PC-3 (cell line): ENCODE results near the gene GPC6. TPM values are rescaled to one million over a fixed set of nuclear protein-coding genes. Genes with fewer than 3 reads are reported as not detected.

ENCODE experiments used
- ATAC-seq: fragments of 200-7000 bp; cut with Tn5 transposase; 2 replicates; pipeline ENCODE4 v1.9.1; 2020; ENCODE audit warnings: mild to moderate bottlenecking, moderate library complexity
- BruUV-seq: library from RNA; stranded (reverse); fragments of 400-500 nt; replicated peaks from 2 replicates; lab custom pipeline; 2021; lab: Mats Ljungman, UMichigan
- CTCF ChIA-PET: fragments of 300-600 bp; sonication (Branson Sonifier 250); formaldehyde crosslinking; loops from one replicate; lab custom pipeline; 2022; ENCODE audit warnings: antibody characterized with exemption; lab: Charles Lee
- POLR2A ChIA-PET: fragments of 300-600 bp; sonication (Branson Sonifier 250); formaldehyde crosslinking; loops from one replicate; lab custom pipeline; 2022; ENCODE audit warnings: antibody characterized with exemption; ENCODE audit not compliant: unreplicated experiment; lab: Charles Lee
- DNase-seq: peaks from one replicate; pipeline ENCODE4 v3.0.0-alpha.2; 2015
- H2AFZ ChIP-seq: fragments of 300-600 bp; sonication (generic); 2 replicates; pipeline ENCODE4 v1.6.0; 2016; ENCODE audit warnings: antibody characterized with exemption, low read length
- H3F3A ChIP-seq: fragments of 300-600 bp; sonication (generic); one replicate; pipeline ENCODE4 v1.6.0; 2017; ENCODE audit warnings: antibody characterized with exemption, low read length, control low read depth, mild to moderate bottlenecking; ENCODE audit not compliant: unreplicated experiment
- H3K27ac ChIP-seq: fragments of 300-600 bp; sonication (generic); 2 replicates; pipeline ENCODE4 v1.5.1; 2016; ENCODE audit warnings: mild to moderate bottlenecking, low read length
- H3K27me3 ChIP-seq: fragments of 300-600 bp; sonication (generic); 2 replicates; pipeline ENCODE4 v1.6.1; 2016; ENCODE audit warnings: low read length, mixed read lengths
- H3K36me3 ChIP-seq: fragments of 300-600 bp; sonication (generic); 2 replicates; pipeline ENCODE4 v1.6.1; 2016; ENCODE audit warnings: low read depth, mixed run types, low read length, mixed read lengths
- H3K4me1 ChIP-seq: fragments of 300-600 bp; sonication (generic); 2 replicates; pipeline ENCODE4 v1.5.1; 2016; ENCODE audit warnings: low read length; ENCODE audit not compliant: insufficient read depth
- H3K4me2 ChIP-seq: fragments of 300-600 bp; sonication (generic); 2 replicates; pipeline ENCODE4 v1.6.0; 2016; ENCODE audit warnings: low read length
- H3K4me3 ChIP-seq: fragments of 300-600 bp; sonication (generic); 2 replicates; pipeline ENCODE4 v1.5.1; 2016; ENCODE audit warnings: mild to moderate bottlenecking, low read length, mixed read lengths
- H3K79me2 ChIP-seq: fragments of 300-600 bp; sonication (generic); 2 replicates; pipeline ENCODE4 v1.6.1; 2017; ENCODE audit warnings: low read length, mixed read lengths
- H3K9ac ChIP-seq: fragments of 300-600 bp; sonication (generic); 2 replicates; pipeline ENCODE4 v1.6.0; 2016; ENCODE audit warnings: mild to moderate bottlenecking, low read length
- H3K9me2 ChIP-seq: fragments of 300-600 bp; sonication (generic); replicated peaks from 2 replicates; pipeline ENCODE4 v1.6.1; 2016; ENCODE audit warnings: mixed run types, low read length, mixed read lengths
- H3K9me3 ChIP-seq: fragments of 300-600 bp; sonication (generic); 2 replicates; pipeline ENCODE4 v1.6.1; 2016; ENCODE audit warnings: low read length, mixed read lengths
- H4K20me1 ChIP-seq: fragments of 300-600 bp; sonication (generic); 2 replicates; pipeline ENCODE4 v1.6.1; 2016; ENCODE audit warnings: low read length, mixed read lengths
- EZH2 ChIP-seq: fragments of 300-600 bp; sonication (generic); IDR thresholded peaks from one replicate; pipeline ENCODE4 v1.6.1; 2017; ENCODE audit warnings: antibody characterized with exemption, mild to moderate bottlenecking, low read length; ENCODE audit not compliant: unreplicated experiment
- EZH2phosphoT487 ChIP-seq: fragments of 300-600 bp; sonication (generic); IDR thresholded peaks from 2 replicates; pipeline ENCODE4 v1.6.1; 2018; ENCODE audit warnings: mild to moderate bottlenecking, antibody characterized with exemption, low read length, borderline replicate concordance
- intact Hi-C: fragments of 100-400 bp; cut with micrococcal nuclease; formaldehyde crosslinking; loops from 2 replicates; pipeline ENCODE4 v1.9.0; 2023
- total RNA-seq: library from RNA; depleted of rRNA; stranded (reverse); fragments of >200 nt; gene quantifications from 2 replicates; pipeline ENCODE4 v1.2.3, GENCODE V29; 2014
- TF ChIP-seq, protein P1 (sequence below): fragments of 300-600 bp; sonication (generic); conservative IDR thresholded peaks from 2 replicates; pipeline ENCODE4 v1.5.1; 2017; ENCODE audit warnings: antibody characterized with exemption, low read depth, mild to moderate bottlenecking, low read length

The GPC6 gene
- total RNA-seq, 1 experiment from 2014 or later = 3.5 TPM

DNA sequence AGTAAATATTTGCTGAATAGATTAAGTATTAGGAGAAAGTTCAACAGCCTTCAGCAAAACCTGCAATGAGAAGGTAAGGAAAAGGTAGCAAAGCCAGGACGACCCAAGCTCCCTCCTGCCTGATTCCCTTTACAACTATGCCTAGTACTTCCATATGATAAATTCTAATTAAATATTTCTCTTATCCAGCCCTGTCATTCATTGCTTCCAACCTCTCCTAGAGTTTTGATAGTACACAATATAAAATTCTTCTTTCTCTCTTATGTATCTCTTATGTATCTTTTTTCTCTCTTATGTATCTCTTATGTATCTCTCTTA is 1065.7 kb downstream of the GPC6 start:
- Histone ChIP-seq H3K9me3 (no peaks in the 10 kb centered on the region), H3K36me3 (no peaks in the 10 kb centered on the region), H3K4me3 (no peak overlapping the region), H2AFZ (no peak overlapping the region), H3K4me1 (no peaks in the 10 kb centered on the region), H3K9me2 (no peaks in the 10 kb centered on the region), H3F3A (no peaks in the 10 kb centered on the region), H4K20me1 (no peaks in the 10 kb centered on the region), H3K27me3 (no peaks in the 10 kb centered on the region), H3K79me2 (no peaks in the 10 kb centered on the region), H3K27ac (no peak overlapping the region), H3K4me2 (no peak overlapping the region), H3K9ac (no peak overlapping the region)
- ATAC-seq (no peak), DNase-seq (no peak)
- ChIA-PET POLR2A (no interaction called here), CTCF (no interaction called here)
- intact Hi-C loops = no loop called here
- TF ChIP-seq, protein P1, sequence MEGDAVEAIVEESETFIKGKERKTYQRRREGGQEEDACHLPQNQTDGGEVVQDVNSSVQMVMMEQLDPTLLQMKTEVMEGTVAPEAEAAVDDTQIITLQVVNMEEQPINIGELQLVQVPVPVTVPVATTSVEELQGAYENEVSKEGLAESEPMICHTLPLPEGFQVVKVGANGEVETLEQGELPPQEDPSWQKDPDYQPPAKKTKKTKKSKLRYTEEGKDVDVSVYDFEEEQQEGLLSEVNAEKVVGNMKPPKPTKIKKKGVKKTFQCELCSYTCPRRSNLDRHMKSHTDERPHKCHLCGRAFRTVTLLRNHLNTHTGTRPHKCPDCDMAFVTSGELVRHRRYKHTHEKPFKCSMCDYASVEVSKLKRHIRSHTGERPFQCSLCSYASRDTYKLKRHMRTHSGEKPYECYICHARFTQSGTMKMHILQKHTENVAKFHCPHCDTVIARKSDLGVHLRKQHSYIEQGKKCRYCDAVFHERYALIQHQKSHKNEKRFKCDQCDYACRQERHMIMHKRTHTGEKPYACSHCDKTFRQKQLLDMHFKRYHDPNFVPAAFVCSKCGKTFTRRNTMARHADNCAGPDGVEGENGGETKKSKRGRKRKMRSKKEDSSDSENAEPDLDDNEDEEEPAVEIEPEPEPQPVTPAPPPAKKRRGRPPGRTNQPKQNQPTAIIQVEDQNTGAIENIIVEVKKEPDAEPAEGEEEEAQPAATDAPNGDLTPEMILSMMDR = no peak
- TF ChIP-seq EZH2phosphoT487 = no peak
- TF ChIP-seq EZH2 = no peak
- no TSS peak for BruUV-seq

DNA sequence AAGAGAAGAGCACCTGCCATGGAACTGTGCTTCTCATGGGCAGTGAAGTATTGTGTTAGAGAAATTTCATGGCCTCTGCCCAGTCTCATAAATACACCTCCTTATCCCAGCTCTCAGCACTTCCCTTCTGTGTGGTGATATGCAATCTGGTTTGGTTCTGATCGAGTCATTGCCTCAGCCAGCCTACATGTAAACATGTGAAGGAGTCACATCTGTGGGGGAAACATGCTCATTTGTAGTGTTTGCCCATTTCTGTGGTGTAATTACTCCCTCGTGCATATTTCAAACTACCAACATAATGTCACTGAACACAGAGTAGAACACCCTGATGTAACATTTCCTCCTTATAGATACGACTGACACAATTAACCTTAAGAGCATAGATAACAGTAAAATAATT is 1069.9 kb downstream of the GPC6 start:
- BruUV-seq = no TSS peak
- POLR2A ChIA-PET = no interaction called here
- H3K9ac ChIP-seq = no peak overlapping the region
- no peaks in the 10 kb centered on the region for H3K9me2 ChIP-seq
- no peak for DNase-seq
- no peak overlapping the region for H3K27ac ChIP-seq
- no peak for ATAC-seq
- no peaks in the 10 kb centered on the region for H3F3A ChIP-seq
- H3K27me3 ChIP-seq = no peaks in the 10 kb centered on the region
- intact Hi-C loops = no loop called here
- H3K4me3 ChIP-seq = no peak overlapping the region
- TF ChIP-seq EZH2 = no peak
- TF ChIP-seq, protein P1 = no peak
- TF ChIP-seq EZH2phosphoT487 = no peak
- CTCF ChIA-PET = no interaction called here
- H3K79me2 ChIP-seq = no peaks in the 10 kb centered on the region
- no peak overlapping the region for H2AFZ ChIP-seq
- no peaks in the 10 kb centered on the region for H3K4me1 ChIP-seq
- H3K36me3 ChIP-seq = no peaks in the 10 kb centered on the region
- H4K20me1 ChIP-seq = no peaks in the 10 kb centered on the region
- no peaks in the 10 kb centered on the region for H3K9me3 ChIP-seq
- H3K4me2 ChIP-seq = no peak overlapping the region

DNA sequence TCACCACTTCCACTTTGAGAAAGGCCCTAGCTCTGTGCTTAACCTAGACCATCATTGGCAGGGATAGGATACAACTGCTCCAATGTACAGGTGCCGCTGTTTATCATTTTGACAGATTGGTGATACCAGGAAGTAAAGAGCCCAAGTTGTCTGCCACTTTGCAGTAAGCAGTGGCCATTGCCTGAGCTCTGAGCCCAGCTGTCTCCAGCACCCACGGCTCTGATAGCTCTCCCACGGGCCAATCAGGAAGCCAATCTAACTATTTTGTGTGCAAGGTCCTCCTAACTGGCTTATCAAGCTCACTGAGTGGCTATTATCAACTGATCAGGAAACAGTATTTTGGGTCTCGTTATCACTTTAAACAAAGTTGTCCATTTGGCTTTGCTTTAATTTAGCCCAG is 1071.7 kb downstream of the GPC6 start:
- ATAC-seq = no peak

More for the DNA sequence above, 1071.7 kb downstream of the GPC6 start:
- no peaks in the 10 kb centered on the region for H3K27me3 ChIP-seq
- no peak for DNase-seq
- no TSS peak for BruUV-seq
- no peaks in the 10 kb centered on the region for H3K4me1 ChIP-seq
- no peak overlapping the region for H3K4me2 ChIP-seq
- H2AFZ ChIP-seq = no peak overlapping the region
- TF ChIP-seq, protein P1 = no peak
- ChIA-PET POLR2A (no interaction called here), CTCF (no interaction called here)
- H3K9ac ChIP-seq = no peak overlapping the region
- no peaks in the 10 kb centered on the region for H3K9me3 ChIP-seq
- intact Hi-C loops = no loop called here
- H3F3A ChIP-seq = no peaks in the 10 kb centered on the region
- no peaks in the 10 kb centered on the region for H3K9me2 ChIP-seq
- no peaks in the 10 kb centered on the region for H3K36me3 ChIP-seq
- H3K27ac ChIP-seq = no peak overlapping the region
- no peaks in the 10 kb centered on the region for H4K20me1 ChIP-seq
- H3K4me3 ChIP-seq = no peak overlapping the region
- no peaks in the 10 kb centered on the region for H3K79me2 ChIP-seq
